Breast epithelium (tissue), 4 donors: ENCODE measurements around the gene CBX7. TPM values are rescaled to one million over a fixed set of nuclear protein-coding genes. Genes with fewer than 3 reads are reported as not detected.

Source experiments
- DNase-seq, 2 donors: peaks; one replicate each; pipeline ENCODE4 v3.0.0-alpha.2; 2019; ENCODE audit warnings: low spot score in 2 of 2
- H3K27ac ChIP-seq, 2 donors: fragments of 200-600 bp; sonication (generic) in 1 of 2; one replicate each; pipeline ENCODE4 v1.5.1; 2016 to 2019; ENCODE audit warnings: mild to moderate bottlenecking in 1 of 2
- H3K27me3 ChIP-seq, 2 donors: fragments of 200-600 bp; sonication (generic) in 1 of 2; one replicate each; pipeline versions ENCODE4 v1.5.1 to v1.6.0; 2017 to 2019; ENCODE audit warnings: control low read depth in 1 of 2, mild to moderate bottlenecking in 1 of 2
- H3K36me3 ChIP-seq: fragments of 200-600 bp; one replicate; pipeline ENCODE4 v1.5.1; 2019
- H3K4me1 ChIP-seq, 2 donors: fragments of 200-600 bp; sonication (generic); one replicate each; pipeline ENCODE4 v1.5.1; 2016 to 2019; ENCODE audit warnings: control low read depth in 1 of 2
- H3K4me3 ChIP-seq, 3 donors: fragments of 200-600 bp; sonication (generic); 1 replicate in 2 of 3; 2 replicates in 1 of 3; pipeline ENCODE4 v1.5.1; 2016 to 2019; ENCODE audit warnings: mild to moderate bottlenecking in 3 of 3, moderate library complexity in 2 of 3
- H3K9me3 ChIP-seq, 2 donors: fragments of 200-600 bp; sonication (generic) in 1 of 2; one replicate each; pipeline ENCODE4 v1.5.1; 2016 to 2019; ENCODE audit warnings: control low read depth in 1 of 2
- CTCF ChIP-seq, 3 donors: fragments of 450-650 bp; IDR thresholded peaks; one replicate each; pipeline ENCODE4 v1.5.1; 2016 to 2017; ENCODE audit warnings: antibody characterized with exemption in 3 of 3, mild to moderate bottlenecking in 3 of 3, moderate library complexity in 3 of 3
- POLR2A ChIP-seq: fragments of 450-650 bp; IDR thresholded peaks from one replicate; pipeline ENCODE4 v1.6.1; 2016; ENCODE audit warnings: antibody characterized with exemption, mild to moderate bottlenecking, moderate library complexity
- POLR2AphosphoS5 ChIP-seq, 3 donors: sonication (generic); formaldehyde crosslinking; IDR thresholded peaks; one replicate each; pipeline ENCODE4 v1.6.1; 2017; ENCODE audit warnings: antibody characterized with exemption in 3 of 3
- intact Hi-C: fragments of 100-400 bp; cut with DNase I; formaldehyde crosslinking; loops from one replicate; pipeline ENCODE4 v1.15.1; 2023; ENCODE audit warnings: low total_unique reads
- total RNA-seq, 3 donors: library from RNA; depleted of rRNA; stranded (reverse); fragments of >200 nt; gene quantifications; one replicate each; pipeline ENCODE4 v1.1.0, GENCODE V29; 2016

CBX7 gene
- total RNA-seq, 3 donors from 2014 or later = 57.1 to 71.9 (median 71.1) TPM

- Histone ChIP-seq H3K36me3 (no peaks in the 10 kb centered on the region), H3K4me1 (no peaks in the 10 kb centered on the region), H3K4me3 (no peak overlapping the region), H3K27me3 (no peaks in the 10 kb centered on the region), H3K27ac (no peak overlapping the region), H3K9me3 (no peaks in the 10 kb centered on the region)
- no peak for DNase-seq
- intact Hi-C loops = no loop called here
- TF ChIP-seq CTCF (IDR thresholded peaks at IDR 0.05) (no peak), POLR2A (no peak), POLR2AphosphoS5 (IDR thresholded peaks at IDR 0.05) (no peak)
These were observed 44.0 kb downstream of the CBX7 start for GRCh38 chr22:39108487-39108886.

- Histone ChIP-seq H3K4me1 (no peaks in the 10 kb centered on the region), H3K36me3 (no peaks in the 10 kb centered on the region), H3K27ac (no peak overlapping the region), H3K27me3 (no peaks in the 10 kb centered on the region), H3K9me3 (no peaks in the 10 kb centered on the region), H3K4me3 (no peak overlapping the region)
- DNase-seq = no peak
- TF ChIP-seq CTCF (IDR thresholded peaks at IDR 0.05) (no peak), POLR2AphosphoS5 (IDR thresholded peaks at IDR 0.05) (no peak), POLR2A (no peak)
- intact Hi-C loops = no loop called here
These were observed 46.2 kb downstream of the CBX7 start for GRCh38 chr22:39106326-39106725.

GRCh38 chr22:39103431-39103830 lies 49.0 kb downstream of the CBX7 start:
- H3K27me3 ChIP-seq = no peaks in the 10 kb centered on the region
- no peaks in the 10 kb centered on the region for H3K36me3 ChIP-seq
- H3K4me1 ChIP-seq = no peaks in the 10 kb centered on the region
- DNase-seq = no peak
- H3K4me3 ChIP-seq = no peak overlapping the region
- intact Hi-C loops = no loop called here
- H3K27ac ChIP-seq = no peak overlapping the region
- H3K9me3 ChIP-seq = no peaks in the 10 kb centered on the region
- TF ChIP-seq CTCF (IDR thresholded peaks at IDR 0.05) = no peak
- no peak for TF ChIP-seq POLR2AphosphoS5 (IDR thresholded peaks at IDR 0.05)
- no peak for TF ChIP-seq POLR2A

GRCh38 chr22:39101226-39101625 lies 51.3 kb downstream of the CBX7 start:
- no peaks in the 10 kb centered on the region for H3K36me3 ChIP-seq
- no peaks in the 10 kb centered on the region for H3K9me3 ChIP-seq
- no peak overlapping the region for H3K4me3 ChIP-seq
- intact Hi-C loops = no loop called here
- H3K27me3 ChIP-seq = no peaks in the 10 kb centered on the region
- no peak overlapping the region for H3K27ac ChIP-seq
- no peak for TF ChIP-seq POLR2AphosphoS5 (IDR thresholded peaks at IDR 0.05)
- no peak for TF ChIP-seq CTCF (IDR thresholded peaks at IDR 0.05)
- TF ChIP-seq POLR2A = no peak
- DNase-seq = no peak
- H3K4me1 ChIP-seq = peaks cover 0 to 5% of the 10 kb centered on the region in 2 donors

- intact Hi-C loops = no loop called here
- no peaks in the 10 kb centered on the region for H3K27me3 ChIP-seq
- H3K9me3 ChIP-seq = no peaks in the 10 kb centered on the region
- no peak overlapping the region for H3K4me3 ChIP-seq
- no peaks in the 10 kb centered on the region for H3K36me3 ChIP-seq
- no peak for DNase-seq
- H3K27ac ChIP-seq = peak overlapping the region in 1 of 2 donors; percentile 85
- H3K4me1 ChIP-seq = peaks cover 0 to 5% of the 10 kb centered on the region in 2 donors
- TF ChIP-seq POLR2AphosphoS5 (IDR thresholded peaks at IDR 0.05) (no peak), CTCF (IDR thresholded peaks at IDR 0.05) (no peak), POLR2A (no peak)
These were observed 53.9 kb downstream of the CBX7 start for GRCh38 chr22:39098576-39098975.
